Pancreas (tissue), 10 donors: Measurements from ENCODE around the gene SGMS2. TPM values are rescaled to one million over a fixed set of nuclear protein-coding genes. Genes with fewer than 3 reads are reported as not detected.
A peak's percentile ranks its signal among the peaks of the same experiment; 100 is the strongest.

ENCODE experiments used
- ATAC-seq, 4 donors: fragments of 200-7000 bp; cut with Tn5 transposase; one replicate each; pipeline versions ENCODE4 v1.8.0 to v1.9.1; 2020; ENCODE audit warnings: mild to moderate bottlenecking in 4 of 4, moderate library complexity in 4 of 4
- DNase-seq, 6 donors: peaks; one replicate each; pipeline ENCODE4 v3.0.0-alpha.2; 2020
- FAIRE-seq: peaks from 2 replicates; lab custom pipeline; 2012; peaks lifted over from hg19 to GRCh38; lab: Jason Lieb, UNC
- H3K27ac ChIP-seq, 4 donors: fragments of 200-600 bp; sonication (generic); 1 replicate in 3 of 4; 2 replicates in 1 of 4; pipeline versions ENCODE4 v1.5.0 to v1.8.0; 2020
- H3K27me3 ChIP-seq, 4 donors: fragments of 200-600 bp; one replicate each; pipeline ENCODE4 v1.8.0; 2021
- H3K36me3 ChIP-seq, 3 donors: fragments of 200-600 bp; sonication (generic) in 1 of 3; one replicate each; pipeline versions ENCODE4 v1.5.0 to v1.8.0; 2020 to 2021
- H3K4me1 ChIP-seq, 3 donors: fragments of 200-600 bp; one replicate each; pipeline ENCODE4 v1.8.0; 2021
- H3K4me3 ChIP-seq, 4 donors: fragments of 200-600 bp; sonication (generic) in 2 of 4; one replicate each; pipeline versions ENCODE4 v1.5.0 to v1.8.0; 2020 to 2021
- H3K9me3 ChIP-seq, 4 donors: fragments of 200-600 bp; one replicate each; pipeline ENCODE4 v1.8.0; 2021
- WGBS, 2 donors: extraction: QIAGEN DNeasy Blood & Tissue Kit; methylation state at CpG; one replicate each; pipeline ENCODE4 v1.1.7; 2013; 5-methylcytosine and 5-hydroxymethylcytosine counted together
- intact Hi-C, 3 donors: fragments of 100-400 bp; cut with DNase I; formaldehyde crosslinking; loops; one replicate each; pipeline versions ENCODE4 v1.11.1 to v1.14.2; 2022
- polyA plus RNA-seq, 2 donors: library from polyadenylated mRNA; stranded (reverse); fragments of 200-250 nt; gene quantifications; one replicate each; pipeline ENCODE4 v1.2.3, GENCODE V29; 2013
- total RNA-seq, 6 donors: library from RNA; stranded (reverse); fragmentation: NEBNext Ultra II Directional in 4 of 6; extraction: Animal tissue kit (Norgen Biotek cat#: 25700) in 4 of 6; gene quantifications; one replicate each; pipeline versions ENCODE4 v1.2.1 to v1.2.4, GENCODE V29; 2021 to 2023
- TF ChIP-seq, protein P1 (sequence below), 4 donors: fragments of 200-600 bp; sonication (generic) in 3 of 4; IDR thresholded peaks; one replicate each; pipeline versions ENCODE4 v1.5.0 to v1.8.0; 2021; ENCODE audit warnings: antibody characterized with exemption in 4 of 4
- donor health status: healthy with polysubstance abuse.
- donor health status: DM: no; HTN: no; CAD: no; lungs with moderate emphysema.
- donor health status: DM: no; HTN: no; CAD: no.
- donor health status: control.
- donor health status: control.
- donor health status: Bipolar disorder and iron deficiency.
- donor health status: DM: yes; HTN: yes; CAD: no.
- donor health status: DM: no; HTN: no; CAD: no.
- donor health status: DM: no; HTN: no; CAD: no.
- donor health status: DM: yes; HTN: yes; CAD: no.

The SGMS2 gene
- total and polyA plus RNA-seq, 8 donors: 1.6 to 25.4 (median 12.6) TPM

DNA sequence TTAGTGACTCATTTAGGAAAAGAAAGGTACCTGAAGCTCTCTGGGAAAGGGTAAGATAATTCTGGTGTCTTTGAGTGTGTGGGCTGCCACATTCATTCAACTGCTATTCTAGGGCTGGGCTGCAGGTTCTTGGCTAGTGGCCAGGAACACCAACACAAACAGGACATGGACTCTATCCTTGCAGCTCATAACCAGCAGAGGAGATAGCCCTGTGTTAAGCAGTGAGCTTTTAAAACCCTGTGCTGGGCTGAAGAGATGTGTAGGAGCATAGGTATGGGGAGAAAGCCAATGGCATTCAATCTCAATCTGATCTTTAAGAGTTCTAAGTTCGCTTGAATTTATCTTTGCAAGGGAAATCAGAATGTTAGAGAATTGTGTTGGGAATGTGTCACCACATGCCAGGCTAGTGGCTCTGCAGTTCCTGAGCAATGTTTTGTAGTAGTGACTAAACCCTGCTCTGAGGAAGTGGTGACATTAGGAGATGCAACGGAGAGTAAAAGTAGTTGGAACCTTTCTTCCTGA is 39.2 kb downstream of the SGMS2 start:
- no peaks in the 10 kb centered on the region for H3K27me3 ChIP-seq
- H3K27ac ChIP-seq: no peak overlapping the region
- ATAC-seq: peak; percentile 59 to 81 (median 72)
- H3K4me3 ChIP-seq: no peak overlapping the region
- 78 to 79% methylated on average over 2 of the region's 2 CpGs for WGBS, 2 donors
- no peaks in the 10 kb centered on the region for H3K4me1 ChIP-seq
- TF ChIP-seq, protein P1, sequence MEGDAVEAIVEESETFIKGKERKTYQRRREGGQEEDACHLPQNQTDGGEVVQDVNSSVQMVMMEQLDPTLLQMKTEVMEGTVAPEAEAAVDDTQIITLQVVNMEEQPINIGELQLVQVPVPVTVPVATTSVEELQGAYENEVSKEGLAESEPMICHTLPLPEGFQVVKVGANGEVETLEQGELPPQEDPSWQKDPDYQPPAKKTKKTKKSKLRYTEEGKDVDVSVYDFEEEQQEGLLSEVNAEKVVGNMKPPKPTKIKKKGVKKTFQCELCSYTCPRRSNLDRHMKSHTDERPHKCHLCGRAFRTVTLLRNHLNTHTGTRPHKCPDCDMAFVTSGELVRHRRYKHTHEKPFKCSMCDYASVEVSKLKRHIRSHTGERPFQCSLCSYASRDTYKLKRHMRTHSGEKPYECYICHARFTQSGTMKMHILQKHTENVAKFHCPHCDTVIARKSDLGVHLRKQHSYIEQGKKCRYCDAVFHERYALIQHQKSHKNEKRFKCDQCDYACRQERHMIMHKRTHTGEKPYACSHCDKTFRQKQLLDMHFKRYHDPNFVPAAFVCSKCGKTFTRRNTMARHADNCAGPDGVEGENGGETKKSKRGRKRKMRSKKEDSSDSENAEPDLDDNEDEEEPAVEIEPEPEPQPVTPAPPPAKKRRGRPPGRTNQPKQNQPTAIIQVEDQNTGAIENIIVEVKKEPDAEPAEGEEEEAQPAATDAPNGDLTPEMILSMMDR (IDR thresholded peaks at IDR 0.05): no peak
- intact Hi-C loops: no loop called here
- no peaks in the 10 kb centered on the region for H3K9me3 ChIP-seq
- H3K36me3 ChIP-seq: no peaks in the 10 kb centered on the region
- FAIRE-seq: no peak
- DNase-seq: peak in 3 of 6 donors; percentile 18 to 40 (median 29)

DNA sequence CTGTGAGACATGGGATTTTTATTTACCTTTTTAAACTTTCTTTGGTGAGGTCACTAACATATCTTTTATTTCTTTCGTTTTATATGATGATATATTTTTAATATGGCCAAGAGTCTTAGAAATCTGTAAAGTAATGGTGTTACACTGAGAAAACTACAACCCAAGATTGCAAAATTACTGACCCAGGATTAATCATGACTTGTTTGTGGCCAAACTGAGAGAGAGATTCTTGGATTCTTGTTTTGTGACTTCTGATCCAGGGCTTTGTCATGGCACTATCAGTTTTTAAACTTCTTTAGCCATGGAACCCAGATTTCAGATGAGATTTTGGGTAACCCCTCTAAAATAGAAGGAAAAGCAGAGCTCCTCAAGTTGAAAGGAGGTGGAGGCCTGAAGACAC is 42.0 kb downstream of the SGMS2 start:
- peaks cover 0 to 7% (median 6%) of the 10 kb centered on the region in 3 donors for H3K4me1 ChIP-seq
- ATAC-seq (no peak), DNase-seq (no peak), FAIRE-seq (no peak)
- intact Hi-C loops: no loop called here
- no peaks in the 10 kb centered on the region for H3K27me3 ChIP-seq
- 92 to 93% methylated on average over 1 of the region's 1 CpG for WGBS, 2 donors
- no peaks in the 10 kb centered on the region for H3K9me3 ChIP-seq
- TF ChIP-seq, protein P1 (IDR thresholded peaks at IDR 0.05): no peak
- H3K36me3 ChIP-seq: no peaks in the 10 kb centered on the region
- no peak overlapping the region for H3K27ac ChIP-seq
- no peak overlapping the region for H3K4me3 ChIP-seq

DNA sequence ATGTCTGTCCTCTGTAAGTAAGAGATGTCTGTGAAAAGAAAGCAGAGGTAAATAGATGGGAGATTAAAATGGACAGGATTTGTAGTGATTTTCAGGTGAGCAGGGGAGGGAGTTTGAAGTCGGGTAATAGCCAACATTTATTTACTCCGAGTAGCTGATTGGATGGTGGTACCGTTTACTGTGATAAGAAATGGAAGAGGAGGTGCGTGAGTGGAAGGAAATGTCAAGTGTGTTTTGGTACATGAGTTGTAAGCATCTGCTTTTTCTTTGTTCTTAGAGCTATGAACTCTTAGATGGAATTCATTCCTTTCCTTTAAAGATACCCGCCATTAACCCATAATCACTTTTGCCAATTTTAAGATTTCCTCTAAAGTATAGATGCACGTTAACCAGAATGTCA is 45.5 kb downstream of the SGMS2 start:
- FAIRE-seq (no peak), ATAC-seq (peak in 2 of 4 donors; percentile 22 to 32), DNase-seq (no peak)
- no peak overlapping the region for H3K27ac ChIP-seq
- no peaks in the 10 kb centered on the region for H3K9me3 ChIP-seq
- H3K4me1 ChIP-seq: peaks cover 0 to 7% (median 6%) of the 10 kb centered on the region in 3 donors
- WGBS, 2 donors: 36 to 45% methylated on average over 6 of the region's 6 CpGs
- intact Hi-C loops: no loop called here
- no peaks in the 10 kb centered on the region for H3K36me3 ChIP-seq
- H3K27me3 ChIP-seq: no peaks in the 10 kb centered on the region
- no peak overlapping the region for H3K4me3 ChIP-seq
- TF ChIP-seq, protein P1 (IDR thresholded peaks at IDR 0.05): no peak

DNA sequence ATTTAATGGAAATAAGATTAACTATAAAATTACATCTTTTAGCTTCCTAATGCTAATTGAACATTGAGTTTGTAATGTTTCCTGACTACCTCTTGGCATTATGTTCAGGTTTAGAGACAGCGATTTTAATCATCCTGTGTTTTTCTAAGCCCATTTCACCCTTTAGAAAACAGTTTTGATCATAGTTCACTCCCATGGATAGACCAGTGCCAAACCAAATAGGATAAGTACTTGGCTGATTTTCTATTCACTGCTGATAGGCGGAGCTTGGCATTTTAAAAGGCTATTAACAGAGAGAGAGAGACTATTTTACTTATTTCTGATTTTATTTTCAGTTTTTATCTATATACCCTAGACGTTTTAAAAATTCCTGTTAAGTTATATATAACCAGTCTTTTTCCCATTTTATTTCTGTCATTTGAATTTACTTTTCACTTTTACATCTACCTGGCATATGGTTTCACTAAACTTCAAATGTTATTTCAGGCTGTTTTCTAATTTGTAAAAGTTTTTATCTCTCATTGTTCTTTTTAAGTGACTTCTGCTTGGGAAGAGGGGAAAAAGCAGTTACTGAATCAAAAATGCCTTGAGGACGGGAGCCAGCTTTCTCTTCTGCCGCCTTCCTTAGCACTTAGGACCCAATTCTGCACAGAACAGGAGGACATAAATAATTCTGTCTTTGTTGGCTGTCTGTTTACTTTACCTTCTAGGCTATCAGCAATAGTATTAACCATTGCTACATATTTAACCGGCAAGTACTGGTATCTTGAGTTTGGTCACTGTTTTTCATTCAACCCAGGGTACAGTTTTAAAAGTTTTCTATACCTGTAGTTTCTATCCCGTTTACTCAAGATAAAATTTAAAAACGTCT is 46.4 kb downstream of the SGMS2 start:
- Histone ChIP-seq H3K27ac (peak overlapping the region in 3 of 4 donors; percentile 17 to 65 (median 61)), H3K36me3 (no peaks in the 10 kb centered on the region), H3K27me3 (no peaks in the 10 kb centered on the region), H3K4me1 (peaks cover 0 to 13% (median 11%) of the 10 kb centered on the region in 3 donors), H3K4me3 (peak overlapping the region in 3 of 4 donors; percentile 1 to 32 (median 29)), H3K9me3 (no peaks in the 10 kb centered on the region)
- intact Hi-C loops: no loop called here
- WGBS, 2 donors: 4 to 6% methylated on average over 8 of the region's 8 CpGs
- TF ChIP-seq, protein P1 (IDR thresholded peaks at IDR 0.05): no peak
- ATAC-seq: peak; percentile 91 to 96 (median 94)
- DNase-seq: no peak
- no peak for FAIRE-seq
